NT2/D1 (cell line): ENCODE results near the gene LZTR1.

Source experiments
- DNase-seq: peaks from one replicate; pipeline ENCODE4 v3.0.0-alpha.2; 2011; ENCODE audit warnings: low read depth, low spot score
- H3K27me3 ChIP-seq: 2 replicates; pipeline ENCODE4 v1.6.0; 2011; ENCODE audit warnings: mild to moderate bottlenecking; ENCODE audit not compliant: insufficient read length, insufficient read depth
- H3K36me3 ChIP-seq: 2 replicates; pipeline ENCODE4 v1.6.1; 2011; ENCODE audit warnings: mild to moderate bottlenecking, low read length, mixed read lengths; ENCODE audit not compliant: insufficient read depth, insufficient read length
- H3K4me1 ChIP-seq: 2 replicates; pipeline ENCODE4 v1.5.1; 2011; ENCODE audit not compliant: insufficient read depth, insufficient read length
- H3K4me3 ChIP-seq: 2 replicates; pipeline ENCODE4 v1.5.1; 2011; ENCODE audit warnings: low read depth; ENCODE audit not compliant: insufficient read length
- H3K9ac ChIP-seq: 2 replicates; pipeline ENCODE4 v1.6.0; 2011; ENCODE audit warnings: low read depth; ENCODE audit not compliant: insufficient read length
- H3K9me3 ChIP-seq: 2 replicates; pipeline ENCODE4 v1.5.1; 2011; ENCODE audit warnings: mild to moderate bottlenecking, low read length; ENCODE audit not compliant: insufficient read depth
- SUZ12 ChIP-seq: IDR thresholded peaks from 2 replicates; pipeline ENCODE4 v1.6.1; 2011; ENCODE audit not compliant: insufficient read length, insufficient read depth; ENCODE audit errors: extremely low read depth
- YY1 ChIP-seq: IDR thresholded peaks from 2 replicates; pipeline ENCODE4 v1.6.1; 2011; ENCODE audit not compliant: insufficient read length, insufficient read depth
- ZNF274 ChIP-seq: IDR thresholded peaks from 2 replicates; pipeline ENCODE4 v1.6.1; 2011; ENCODE audit warnings: mild to moderate bottlenecking, low read depth, low read length

The LZTR1 gene

GRCh38 chr22:21009638-21010425, 27.7 kb downstream of the LZTR1 start:
- Histone ChIP-seq H3K27me3 (peaks cover 7% of the 10 kb centered on the region), H3K4me1 (no peaks in the 10 kb centered on the region), H3K9me3 (no peaks in the 10 kb centered on the region), H3K4me3 (no peak overlapping the region), H3K9ac (no peak overlapping the region), H3K36me3 (no peaks in the 10 kb centered on the region)
- no peak for DNase-seq
- no peak for TF ChIP-seq YY1
- TF ChIP-seq SUZ12: no peak
- no peak for TF ChIP-seq ZNF274

GRCh38 chr22:21010426-21011113, 28.5 kb downstream of the LZTR1 start:
- DNase-seq: no peak
- no peak overlapping the region for H3K9ac ChIP-seq
- H3K4me1 ChIP-seq: no peaks in the 10 kb centered on the region
- peaks cover 7% of the 10 kb centered on the region for H3K27me3 ChIP-seq
- H3K36me3 ChIP-seq: no peaks in the 10 kb centered on the region
- H3K9me3 ChIP-seq: no peaks in the 10 kb centered on the region
- H3K4me3 ChIP-seq: no peak overlapping the region
- TF ChIP-seq ZNF274 (no peak), YY1 (no peak), SUZ12 (no peak)

GRCh38 chr22:21012446-21013407, 30.6 kb downstream of the LZTR1 start:
- H3K4me1 ChIP-seq: peaks cover 6% of the 10 kb centered on the region
- H3K27me3 ChIP-seq: peaks cover 7% of the 10 kb centered on the region
- DNase-seq: no peak
- no peaks in the 10 kb centered on the region for H3K36me3 ChIP-seq
- no peak for TF ChIP-seq YY1
- no peak for TF ChIP-seq SUZ12
- TF ChIP-seq ZNF274: no peak
- H3K9ac ChIP-seq: no peak overlapping the region
- no peak overlapping the region for H3K4me3 ChIP-seq
- H3K9me3 ChIP-seq: no peaks in the 10 kb centered on the region

GRCh38 chr22:21013657-21014201, 31.6 kb downstream of the LZTR1 start:
- H3K4me3 ChIP-seq: peak overlapping the region; percentile 62
- H3K36me3 ChIP-seq: no peaks in the 10 kb centered on the region
- H3K9ac ChIP-seq: peak overlapping the region; percentile 79
- TF ChIP-seq YY1 (no peak), ZNF274 (no peak), SUZ12 (no peak)
- DNase-seq: no peak
- no peaks in the 10 kb centered on the region for H3K9me3 ChIP-seq
- peaks cover 7% of the 10 kb centered on the region for H3K27me3 ChIP-seq
- peaks cover 6% of the 10 kb centered on the region for H3K4me1 ChIP-seq

- peaks cover 7% of the 10 kb centered on the region for H3K27me3 ChIP-seq
- H3K9me3 ChIP-seq: no peaks in the 10 kb centered on the region; the same call in 1 of the 2 replicates
- no peaks in the 10 kb centered on the region for H3K36me3 ChIP-seq
- peaks cover 6% of the 10 kb centered on the region for H3K4me1 ChIP-seq
- H3K9ac ChIP-seq: peak overlapping the region; percentile 79
- peak; percentile 89 for DNase-seq
- H3K4me3 ChIP-seq: peak overlapping the region; percentile 62
- TF ChIP-seq SUZ12 (no peak), ZNF274 (no peak), YY1 (no peak)
These were observed 32.2 kb downstream of the LZTR1 start for GRCh38 chr22:21014202-21014725.

GRCh38 chr22:21014726-21015465, 32.8 kb downstream of the LZTR1 start, which contains the start of gene P2RX6:
Gene P2RX6, plus strand, starts transcription at chr22:21015165. Its CDS starts 10 bp downstream, at chr22:21015175.
- peak within 1 kb of the TSS; percentile 62 for H3K4me3 ChIP-seq
- no peaks in the 10 kb centered on the region for H3K36me3 ChIP-seq
- H3K9me3 ChIP-seq: no peaks in the 10 kb centered on the region; the same call in 1 of the 2 replicates
- no peak for TF ChIP-seq SUZ12
- TF ChIP-seq ZNF274: no peak
- no peak for TF ChIP-seq YY1
- H3K9ac ChIP-seq: peak within 1 kb of the TSS; percentile 79
- peak; percentile 13 for DNase-seq
- peaks cover 6% of the 10 kb centered on the region for H3K4me1 ChIP-seq
- H3K27me3 ChIP-seq: peaks cover 7% of the 10 kb centered on the region
